ENCODE measurements around the gene MTA1. TPM values are rescaled to one million over a fixed set of nuclear protein-coding genes. Genes with fewer than 3 reads are reported as not detected.
A peak's percentile ranks its signal among the peaks of the same experiment; 100 is the strongest.

Gene MTA1
- total and polyA plus RNA-seq, 2 donors (not counting 1 experiment from before 2014, with no cell fraction given): 137 to 147 TPM

GRCh38 chr14:105503935-105504692, 84.5 kb downstream of the MTA1 start:
- Histone ChIP-seq H3K9ac (ENCODE audit: low read length) (no peak overlapping the region), H3K4me2 (replicated peaks; ENCODE audit: low read depth, low read length, poor library complexity, severe bottlenecking) (no peak overlapping the region), H3K4me1 (ENCODE audit: control insufficient read depth in 2 of 2, insufficient read depth in 2 of 2, low read length in 2 of 2) (no peaks in the 10 kb centered on the region), H2AFZ (ENCODE audit: insufficient read depth, low read depth, low read length, poor library complexity, severe bottlenecking) (no peak overlapping the region), H3K27ac (ENCODE audit: low read length in 2 of 2) (no peak overlapping the region), H3K9me3 (ENCODE audit: control extremely low read depth in 1 of 3, control insufficient read depth in 2 of 3, insufficient read depth in 1 of 3, low read length in 2 of 3) (no peaks in the 10 kb centered on the region), H3K4me3 (ENCODE audit: control extremely low read depth in 1 of 5, extremely low read depth in 1 of 5, insufficient read depth in 1 of 5, low read depth in 2 of 5, low read length in 4 of 5) (no peak overlapping the region), H3K27me3 (replicated peaks in 1 of 4; ENCODE audit: control extremely low read depth in 1 of 4, control insufficient read depth in 3 of 4, insufficient read depth in 4 of 4, low read length in 3 of 4) (peaks cover 0 to 5% (median 0%) of the 10 kb centered on the region in 4 experiments), H4K20me1 (ENCODE audit: control insufficient read depth, insufficient read depth, low read length, poor library complexity, severe bottlenecking) (no peaks in the 10 kb centered on the region), H3K79me2 (ENCODE audit: control insufficient read depth, insufficient read depth, low read length) (no peaks in the 10 kb centered on the region), H3K36me3 (replicated peaks in 1 of 2; ENCODE audit: control extremely low read depth in 1 of 2, control insufficient read depth in 1 of 2, extremely low read depth in 1 of 2, insufficient read depth in 2 of 2, low read length in 1 of 2) (no peaks in the 10 kb centered on the region)
- WGBS (ENCODE audit: insufficient coverage): 91% methylated on average over 23 of the region's 29 CpGs
- ChIA-PET CTCF (no interaction called here), POLR2A (no interaction called here)
- no peaks in the 10 kb centered on the region for H3K4me1 Mint-ChIP-seq
- no peak overlapping the region for H3K4me3 Mint-ChIP-seq
- no peaks in the 10 kb centered on the region for H3K9me3 Mint-ChIP-seq (ENCODE audit: insufficient read depth)
- no peak for ATAC-seq (ENCODE audit: low read depth)
- no peak for TF ChIP-seq EZH2 (IDR thresholded peaks at IDR 0.05; ENCODE audit: borderline replicate concordance, insufficient read depth, low read depth, low read length, poor library complexity, severe bottlenecking)
- no peak for TF ChIP-seq CTCF (IDR thresholded peaks at IDR 0.05)
- H3K27me3 Mint-ChIP-seq: peaks cover 17% of the 10 kb centered on the region
- H3K27ac Mint-ChIP-seq: no peak overlapping the region
- intact Hi-C loops (cut with micrococcal nuclease): no loop called here
- peak; percentile 29 for DNase-seq

GRCh38 chr14:105505101-105505500, 85.5 kb downstream of the MTA1 start:
- H3K27ac ChIP-seq (ENCODE audit: low read length in 2 of 2): no peak overlapping the region
- H3K79me2 ChIP-seq (ENCODE audit: control insufficient read depth, insufficient read depth, low read length): no peaks in the 10 kb centered on the region
- no peak overlapping the region for H3K4me2 ChIP-seq (replicated peaks; ENCODE audit: low read depth, low read length, poor library complexity, severe bottlenecking)
- no peaks in the 10 kb centered on the region for H3K9me3 ChIP-seq (ENCODE audit: control extremely low read depth in 1 of 3, control insufficient read depth in 2 of 3, insufficient read depth in 1 of 3, low read length in 2 of 3)
- no peak for TF ChIP-seq CTCF (IDR thresholded peaks at IDR 0.05)
- TF ChIP-seq EZH2 (IDR thresholded peaks at IDR 0.05; ENCODE audit: borderline replicate concordance, insufficient read depth, low read depth, low read length, poor library complexity, severe bottlenecking): no peak
- no peak overlapping the region for H2AFZ ChIP-seq (ENCODE audit: insufficient read depth, low read depth, low read length, poor library complexity, severe bottlenecking)
- no peak overlapping the region for H3K4me3 ChIP-seq (ENCODE audit: control extremely low read depth in 1 of 5, extremely low read depth in 1 of 5, insufficient read depth in 1 of 5, low read depth in 2 of 5, low read length in 4 of 5)
- H3K4me1 ChIP-seq (ENCODE audit: control insufficient read depth in 2 of 2, insufficient read depth in 2 of 2, low read length in 2 of 2): no peaks in the 10 kb centered on the region
- DNase-seq (peak; percentile 23), ATAC-seq (ENCODE audit: low read depth) (no peak)
- no peaks in the 10 kb centered on the region for H3K36me3 ChIP-seq (replicated peaks in 1 of 2; ENCODE audit: control extremely low read depth in 1 of 2, control insufficient read depth in 1 of 2, extremely low read depth in 1 of 2, insufficient read depth in 2 of 2, low read length in 1 of 2)
- Mint-ChIP-seq H3K9me3 (ENCODE audit: insufficient read depth) (no peaks in the 10 kb centered on the region), H3K4me1 (no peaks in the 10 kb centered on the region), H3K27me3 (peaks cover 17% of the 10 kb centered on the region), H3K4me3 (no peak overlapping the region), H3K27ac (no peak overlapping the region)
- POLR2A ChIA-PET: no interaction called here
- CTCF ChIA-PET: no interaction called here
- intact Hi-C loops (cut with micrococcal nuclease): no loop called here
- no peak overlapping the region for H3K9ac ChIP-seq (ENCODE audit: low read length)
- WGBS (ENCODE audit: insufficient coverage): 96% methylated on average over 16 of the region's 16 CpGs
- peaks cover 0 to 10% (median 0%) of the 10 kb centered on the region in 4 experiments for H3K27me3 ChIP-seq (replicated peaks in 1 of 4; ENCODE audit: control extremely low read depth in 1 of 4, control insufficient read depth in 3 of 4, insufficient read depth in 4 of 4, low read length in 3 of 4)
- H4K20me1 ChIP-seq (ENCODE audit: control insufficient read depth, insufficient read depth, low read length, poor library complexity, severe bottlenecking): no peaks in the 10 kb centered on the region
